Uterus (tissue), 4 donors: ENCODE results near the gene ARAP2. TPM values are rescaled to one million over a fixed set of nuclear protein-coding genes. Genes with fewer than 3 reads are reported as not detected.

ENCODE experiments used
- DNase-seq, 2 donors: peaks; one replicate each; pipeline ENCODE4 v3.0.0-alpha.2; 2019 to 2020
- H3K27ac ChIP-seq, 2 donors: fragments of 200-600 bp; sonication (generic); 1 replicate in 1 of 2; 2 replicates in 1 of 2; pipeline ENCODE4 v1.5.1; 2016 to 2018
- H3K27me3 ChIP-seq, 2 donors: fragments of 200-600 bp; sonication (generic); one replicate each; pipeline ENCODE4 v1.5.1; 2018 to 2019; ENCODE audit warnings: control low read depth in 1 of 2
- H3K36me3 ChIP-seq, 2 donors: fragments of 200-600 bp; sonication (generic); one replicate each; pipeline ENCODE4 v1.5.1; 2019; ENCODE audit warnings: control low read depth in 1 of 2
- H3K4me1 ChIP-seq, 2 donors: fragments of 200-600 bp; sonication (generic); one replicate each; pipeline ENCODE4 v1.5.1; 2018 to 2019; ENCODE audit warnings: control low read depth in 1 of 2
- H3K4me3 ChIP-seq, 2 donors: fragments of 200-600 bp; sonication (generic); 1 replicate in 1 of 2; 2 replicates in 1 of 2; pipeline ENCODE4 v1.5.1; 2018 to 2019; ENCODE audit warnings: mild to moderate bottlenecking in 1 of 2
- H3K9me3 ChIP-seq, 2 donors: fragments of 200-600 bp; sonication (generic); one replicate each; pipeline ENCODE4 v1.5.1; 2019; ENCODE audit warnings: control low read depth in 1 of 2
- CTCF ChIP-seq, 4 experiments: fragments of 200-600 bp in 2 of 4; fragments of 450-650 bp in 2 of 4; sonication (generic) in 2 of 4; IDR thresholded peaks; one replicate each; pipeline ENCODE4 v1.5.1; 2016 to 2019; ENCODE audit warnings: antibody characterized with exemption in 4 of 4, mild to moderate bottlenecking in 2 of 4, moderate library complexity in 1 of 4
- POLR2A ChIP-seq, 2 donors: fragments of 450-650 bp; IDR thresholded peaks; one replicate each; pipeline ENCODE4 v1.6.1; 2016; ENCODE audit warnings: antibody characterized with exemption in 2 of 2, mild to moderate bottlenecking in 1 of 2, moderate library complexity in 1 of 2
- intact Hi-C: fragments of 100-400 bp; cut with DNase I; formaldehyde crosslinking; loops from one replicate; pipeline ENCODE4 v1.15.1; 2023; ENCODE audit warnings: low total_unique reads
- total RNA-seq, 4 donors: library from RNA; depleted of rRNA in 3 of 4; stranded (reverse); fragments of >200 nt in 3 of 4; gene quantifications; one replicate each; pipeline versions ENCODE4 v1.1.0 to v1.2.4, GENCODE V29; 2014 to 2023
- donor health status: DM: yes; HTN: yes; CAD: no.

Gene ARAP2
- total RNA-seq, 4 donors from 2014 or later, result 10.5 to 134 (median 27.1) TPM

GRCh38 chr4:36180206-36180605, 64.1 kb downstream of the ARAP2 start:
- DNase-seq, result no peak
- intact Hi-C loops, result no loop called here
- Histone ChIP-seq H3K36me3 (no peaks in the 10 kb centered on the region), H3K9me3 (no peaks in the 10 kb centered on the region), H3K27me3 (no peaks in the 10 kb centered on the region), H3K4me3 (no peak overlapping the region), H3K4me1 (no peaks in the 10 kb centered on the region), H3K27ac (no peak overlapping the region)
- no peak for TF ChIP-seq POLR2A (IDR thresholded peaks at IDR 0.05)
- TF ChIP-seq CTCF (IDR thresholded peaks at IDR 0.05), result no peak

- no peaks in the 10 kb centered on the region for H3K36me3 ChIP-seq
- no peak for TF ChIP-seq POLR2A (IDR thresholded peaks at IDR 0.05)
- no peak for TF ChIP-seq CTCF (IDR thresholded peaks at IDR 0.05)
- H3K27ac ChIP-seq, result no peak overlapping the region
- H3K9me3 ChIP-seq, result no peaks in the 10 kb centered on the region
- H3K4me1 ChIP-seq, result no peaks in the 10 kb centered on the region
- DNase-seq, result no peak
- intact Hi-C loops, result no loop called here
- H3K4me3 ChIP-seq, result no peak overlapping the region
- H3K27me3 ChIP-seq, result no peaks in the 10 kb centered on the region
Observed at GRCh38 chr4:36178484-36178883, 65.8 kb downstream of the ARAP2 start.

GRCh38 chr4:36177946-36178345, 66.4 kb downstream of the ARAP2 start:
- Histone ChIP-seq H3K4me3 (no peak overlapping the region), H3K36me3 (no peaks in the 10 kb centered on the region), H3K4me1 (no peaks in the 10 kb centered on the region), H3K9me3 (no peaks in the 10 kb centered on the region), H3K27ac (no peak overlapping the region), H3K27me3 (no peaks in the 10 kb centered on the region)
- intact Hi-C loops, result no loop called here
- DNase-seq, result no peak
- TF ChIP-seq CTCF (IDR thresholded peaks at IDR 0.05) (no peak), POLR2A (IDR thresholded peaks at IDR 0.05) (no peak)

GRCh38 chr4:36174570-36174969, 69.7 kb downstream of the ARAP2 start:
- no peak overlapping the region for H3K27ac ChIP-seq
- TF ChIP-seq CTCF (IDR thresholded peaks at IDR 0.05) (no peak), POLR2A (IDR thresholded peaks at IDR 0.05) (no peak)
- no peak for DNase-seq
- H3K36me3 ChIP-seq, result no peaks in the 10 kb centered on the region
- no peaks in the 10 kb centered on the region for H3K9me3 ChIP-seq
- no peak overlapping the region for H3K4me3 ChIP-seq
- H3K27me3 ChIP-seq, result no peaks in the 10 kb centered on the region
- H3K4me1 ChIP-seq, result no peaks in the 10 kb centered on the region
- intact Hi-C loops, result no loop called here

- Histone ChIP-seq H3K27me3 (no peaks in the 10 kb centered on the region), H3K36me3 (no peaks in the 10 kb centered on the region), H3K4me3 (no peak overlapping the region), H3K27ac (no peak overlapping the region), H3K4me1 (no peaks in the 10 kb centered on the region), H3K9me3 (no peaks in the 10 kb centered on the region)
- intact Hi-C loops, result no loop called here
- no peak for TF ChIP-seq POLR2A (IDR thresholded peaks at IDR 0.05)
- no peak for TF ChIP-seq CTCF (IDR thresholded peaks at IDR 0.05)
- no peak for DNase-seq
Observed at GRCh38 chr4:36173905-36174304, 70.4 kb downstream of the ARAP2 start.
